Activated naive CD8-positive, alpha-beta T cell treated with anti-CD3 and anti-CD28 coated beads for 36 hours (primary cell): ENCODE data around the gene C1orf159. TPM values are rescaled to one million over a fixed set of nuclear protein-coding genes. Genes with fewer than 3 reads are reported as not detected.
A peak's percentile ranks its signal among the peaks of the same experiment; 100 is the strongest.
"Not testable (repeated sequence)": the region's sequence is repeated elsewhere in the genome, so short reads cannot be mapped to it uniquely, and the experiment has no call there.

Experiments used
- DNase-seq: peaks from one replicate; pipeline ENCODE4 v3.0.0; 2021
- H3K27ac Mint-ChIP-seq: one replicate; pipeline ENCODE4 v1.8.0; 2022; ENCODE audit warnings: mild to moderate bottlenecking, moderate library complexity, mixed read lengths
- H3K27me3 Mint-ChIP-seq: one replicate; pipeline ENCODE4 v1.8.0; 2022; ENCODE audit warnings: mild to moderate bottlenecking, mixed read lengths
- H3K36me3 Mint-ChIP-seq: one replicate; pipeline ENCODE4 v1.8.0; 2021; ENCODE audit warnings: mild to moderate bottlenecking, mixed read lengths
- H3K4me1 Mint-ChIP-seq: one replicate; pipeline ENCODE4 v1.8.0; 2021; ENCODE audit warnings: mixed read lengths
- H3K4me3 Mint-ChIP-seq: one replicate; pipeline ENCODE4 v1.8.0; 2022; ENCODE audit warnings: mild to moderate bottlenecking, moderate library complexity, mixed read lengths
- H3K9me3 Mint-ChIP-seq: one replicate; pipeline ENCODE4 v1.8.0; 2022; ENCODE audit warnings: mixed read lengths
- total RNA-seq, 2 experiments: library from RNA; stranded (reverse); gene quantifications; one replicate each; pipeline ENCODE4 v1.2.3, GENCODE V29; 2021

Gene C1orf159
- total RNA-seq, 2 experiments from 2014 or later, result 18.9 to 19.0 TPM

DNA sequence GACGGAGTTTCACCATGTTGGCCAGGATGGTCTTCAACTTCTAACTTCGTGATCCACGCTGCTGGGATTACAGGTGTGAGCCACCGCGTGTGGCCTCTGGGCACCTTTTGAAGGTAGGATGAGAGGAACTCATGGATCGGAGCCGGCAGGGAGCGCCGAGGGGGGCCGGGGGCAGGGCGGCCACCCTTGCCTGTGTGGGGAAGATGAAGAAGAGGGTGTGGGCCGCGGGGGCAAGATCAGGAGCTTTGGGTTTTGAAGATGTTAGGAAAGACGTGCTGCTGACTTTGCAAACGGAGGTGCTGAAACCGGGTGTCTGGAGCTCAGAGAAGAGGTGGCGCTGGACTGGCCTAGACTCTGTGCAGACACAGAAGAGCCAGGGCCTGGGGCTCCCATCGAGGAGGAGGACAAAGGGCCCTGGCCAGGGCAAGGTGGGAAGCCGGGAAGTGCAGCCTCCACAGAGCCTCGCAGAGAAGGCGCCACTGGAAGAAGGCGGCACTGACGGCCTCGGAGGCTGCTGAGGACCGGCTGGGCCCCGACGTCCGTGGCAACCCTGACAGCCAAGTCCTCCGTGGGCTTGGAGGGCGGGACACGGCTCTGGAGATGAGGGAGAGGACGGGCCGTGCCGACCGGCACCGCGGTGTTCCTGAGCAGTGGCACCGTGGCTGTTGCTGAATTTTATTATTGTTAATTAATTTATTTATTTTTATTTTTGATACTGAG is 55.4 kb downstream of the C1orf159 start:
- peaks cover 38% of the 10 kb centered on the region for H3K4me1 Mint-ChIP-seq
- peaks cover 26% of the 10 kb centered on the region for H3K27me3 Mint-ChIP-seq
- peak overlapping the region; percentile 91 for H3K4me3 Mint-ChIP-seq
- H3K36me3 Mint-ChIP-seq, result peaks cover 22% of the 10 kb centered on the region
- DNase-seq, result no peak
- H3K27ac Mint-ChIP-seq, result peak overlapping the region; percentile 54
- H3K9me3 Mint-ChIP-seq, result no peaks in the 10 kb centered on the region

DNA sequence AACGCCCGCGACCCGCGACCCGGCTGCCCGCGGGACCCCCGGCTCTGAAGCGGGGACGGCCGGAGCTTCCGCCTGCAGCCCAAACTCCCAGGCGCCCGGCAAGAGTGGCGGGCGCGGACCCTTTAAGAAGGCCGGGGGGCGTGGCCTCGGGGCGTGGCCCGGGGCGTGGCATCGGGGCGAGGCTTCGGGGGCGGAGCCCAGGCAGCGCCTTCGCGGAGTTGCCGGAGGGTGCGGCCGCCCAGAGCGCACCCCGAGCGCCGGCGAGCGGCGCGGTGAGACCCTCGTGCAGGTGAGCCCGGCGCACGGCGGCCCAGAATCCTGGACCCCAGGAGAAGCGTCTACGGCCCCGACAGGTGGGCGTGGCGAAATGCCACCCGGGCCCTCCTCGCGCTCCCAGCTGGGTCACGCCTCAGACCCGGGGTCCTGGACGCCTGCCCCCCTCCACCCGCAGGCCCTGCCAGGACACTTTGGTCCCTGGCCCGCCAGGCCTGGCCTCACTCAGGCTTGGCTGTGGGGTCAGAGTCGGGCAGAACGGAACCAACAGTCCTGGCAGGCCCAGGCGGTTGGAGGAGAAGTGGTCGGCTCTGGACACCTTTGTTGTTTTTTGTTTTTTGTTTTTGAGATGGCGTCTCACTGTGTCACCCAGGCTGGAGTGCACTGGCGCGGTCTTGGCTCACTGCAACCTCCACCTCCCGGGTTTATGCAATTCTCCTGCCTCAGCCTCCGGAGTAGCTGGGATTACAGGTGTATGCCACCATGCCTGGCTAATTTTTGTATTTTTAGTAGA is 56.2 kb downstream of the C1orf159 start:
- peaks cover 36% of the 10 kb centered on the region for H3K4me1 Mint-ChIP-seq
- peak overlapping the region; percentile 91 for H3K4me3 Mint-ChIP-seq
- no peaks in the 10 kb centered on the region for H3K9me3 Mint-ChIP-seq
- H3K27ac Mint-ChIP-seq, result peak overlapping the region; percentile 54
- H3K27me3 Mint-ChIP-seq, result peaks cover 26% of the 10 kb centered on the region
- H3K36me3 Mint-ChIP-seq, result peaks cover 22% of the 10 kb centered on the region
- DNase-seq, result peak; percentile 94

DNA sequence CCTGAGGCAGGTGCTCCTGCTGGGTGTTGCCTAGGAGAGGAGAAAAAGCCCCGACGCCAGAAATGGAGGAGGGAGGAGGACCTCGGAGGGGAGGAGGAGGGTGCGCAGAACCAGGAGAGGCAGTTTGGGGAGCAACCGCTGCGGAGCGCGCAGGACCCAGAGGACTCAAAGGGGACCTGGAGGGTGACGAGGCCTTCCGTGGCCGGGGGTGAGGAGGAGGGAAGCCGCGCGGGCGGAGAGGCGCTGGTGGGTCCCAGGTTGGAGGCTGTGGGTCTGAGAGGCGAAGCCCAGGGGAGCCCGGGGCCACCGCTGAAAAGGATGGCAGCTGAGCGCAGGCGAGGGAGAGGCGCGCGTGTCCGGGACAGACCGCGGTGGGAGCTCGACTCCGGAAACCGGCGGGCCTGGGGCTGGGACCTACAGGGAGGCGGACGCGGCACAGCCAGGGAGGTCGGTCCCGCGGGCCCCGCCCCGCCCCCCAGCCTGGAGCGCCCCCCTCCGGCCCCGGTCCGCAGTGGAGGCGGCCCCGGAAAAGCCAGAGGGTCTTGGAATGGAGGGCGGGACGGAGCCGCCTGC is 56.9 kb downstream of the C1orf159 start:
- H3K27me3 Mint-ChIP-seq, result peaks cover 26% of the 10 kb centered on the region
- no peaks in the 10 kb centered on the region for H3K9me3 Mint-ChIP-seq
- DNase-seq, result no peak
- peaks cover 34% of the 10 kb centered on the region for H3K4me1 Mint-ChIP-seq
- H3K4me3 Mint-ChIP-seq, result peak overlapping the region; percentile 77
- peaks cover 22% of the 10 kb centered on the region for H3K36me3 Mint-ChIP-seq
- peak overlapping the region; percentile 36 for H3K27ac Mint-ChIP-seq

DNA sequence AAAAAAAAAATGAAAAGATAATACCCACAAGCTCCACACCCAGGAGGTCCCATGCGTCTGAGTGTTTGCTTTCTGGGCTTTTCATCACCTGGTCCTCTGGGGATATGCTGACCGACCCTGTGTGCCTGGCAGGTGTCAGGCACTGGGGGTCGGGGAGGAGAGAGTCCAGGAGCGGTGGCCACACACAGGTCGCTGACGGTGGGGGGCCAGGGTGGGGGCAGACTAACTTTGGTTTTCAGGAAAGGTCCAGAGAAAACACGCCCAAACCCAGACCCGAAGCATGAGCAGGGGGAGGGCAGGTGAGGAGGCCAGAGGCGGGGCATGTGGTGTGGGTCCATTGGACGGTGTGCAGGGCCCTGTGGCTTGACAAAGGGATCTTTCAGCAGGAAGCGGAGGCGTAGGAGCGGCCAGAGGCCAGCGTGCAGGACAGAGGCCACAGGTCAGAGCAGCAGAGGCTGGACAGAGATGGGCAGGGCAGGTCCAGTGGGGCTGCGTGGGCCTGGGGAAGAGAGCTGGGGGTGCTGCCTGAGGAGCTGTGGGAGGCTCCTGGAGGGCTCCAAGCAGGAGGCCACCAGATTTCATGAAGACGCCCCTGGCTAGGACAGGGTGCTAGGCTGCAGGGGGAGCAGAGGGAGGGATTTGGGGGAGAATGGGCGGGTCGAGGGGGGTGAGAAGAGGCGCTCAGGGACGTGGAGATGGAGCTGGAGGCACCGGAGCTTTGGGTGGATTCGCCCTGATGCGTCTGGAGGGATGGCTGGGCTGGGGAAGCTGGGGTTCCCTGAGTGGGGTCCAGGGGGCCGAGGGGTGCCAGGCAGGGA is 57.6 kb downstream of the C1orf159 start:
- no peak for DNase-seq
- no peaks in the 10 kb centered on the region for H3K9me3 Mint-ChIP-seq
- peaks cover 19% of the 10 kb centered on the region for H3K36me3 Mint-ChIP-seq
- peak overlapping the region; percentile 77 for H3K4me3 Mint-ChIP-seq
- H3K4me1 Mint-ChIP-seq, result peaks cover 32% of the 10 kb centered on the region
- peaks cover 26% of the 10 kb centered on the region for H3K27me3 Mint-ChIP-seq
- peak overlapping the region; percentile 36 for H3K27ac Mint-ChIP-seq

DNA sequence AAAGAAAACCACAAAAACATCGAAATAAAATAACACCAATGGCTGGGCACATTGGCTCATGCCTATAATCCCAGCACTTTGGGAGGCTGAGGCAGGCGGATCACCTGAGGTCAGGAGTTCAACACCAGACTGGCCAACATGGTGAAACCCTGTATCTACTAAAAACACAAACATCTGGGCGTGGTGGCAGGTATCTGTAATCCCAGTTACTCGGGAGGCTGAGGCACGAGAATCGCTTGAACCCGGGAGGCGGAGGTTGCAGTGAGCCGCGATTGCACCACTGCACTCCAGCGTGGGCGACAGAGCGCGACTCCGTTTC is 58.2 kb downstream of the C1orf159 start:
- peaks cover 28% of the 10 kb centered on the region for H3K4me1 Mint-ChIP-seq
- not testable (repeated sequence) for H3K4me3 Mint-ChIP-seq, H3K9me3 Mint-ChIP-seq, H3K27ac Mint-ChIP-seq, DNase-seq
- peaks cover 17% of the 10 kb centered on the region for H3K36me3 Mint-ChIP-seq
- peaks cover 26% of the 10 kb centered on the region for H3K27me3 Mint-ChIP-seq

DNA sequence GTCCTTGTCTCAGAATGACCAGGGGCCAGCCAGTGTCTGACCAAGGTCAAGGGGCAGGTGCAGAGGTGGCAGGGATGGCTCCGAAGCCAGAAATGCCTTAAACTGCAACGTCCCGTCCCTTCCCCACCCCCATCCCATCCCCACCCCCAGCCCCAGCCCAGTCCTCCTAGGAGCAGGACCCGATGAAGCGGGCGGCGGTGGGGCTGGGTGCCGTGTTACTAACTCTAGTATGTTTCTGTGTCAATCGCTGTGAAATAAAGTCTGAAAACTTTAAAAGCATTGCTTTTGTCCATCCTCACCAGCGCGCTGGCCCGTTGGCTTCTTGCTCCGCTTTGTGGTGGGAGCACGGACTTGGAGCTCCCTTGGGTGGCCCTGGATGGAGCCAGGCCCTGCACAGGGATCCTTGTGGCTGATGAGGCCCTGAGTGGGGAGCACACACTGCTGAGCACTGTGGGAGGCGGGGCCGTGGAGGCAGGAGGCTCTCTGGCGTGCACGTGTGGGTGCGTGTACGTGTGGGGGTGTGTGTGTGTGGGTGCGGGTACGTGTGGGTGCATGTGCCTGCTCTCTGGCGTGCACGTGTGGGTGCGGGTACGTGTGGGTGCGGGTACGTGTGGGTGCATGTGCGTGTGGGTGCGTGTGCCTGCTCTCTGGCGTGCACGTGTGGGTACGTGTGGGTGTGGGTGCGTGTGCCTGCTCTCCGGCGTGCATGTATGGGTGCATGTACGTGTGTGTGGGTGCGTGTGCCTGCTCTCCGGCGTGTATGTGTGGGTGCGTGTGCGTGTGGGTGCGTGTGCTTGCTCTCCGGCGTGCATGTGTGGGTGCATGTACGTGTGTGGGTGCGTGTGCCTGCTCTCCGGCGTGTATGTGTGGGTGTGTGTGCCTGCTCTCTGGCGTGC is 59.8 kb downstream of the C1orf159 start:
- DNase-seq, result no peak
- H3K9me3 Mint-ChIP-seq, result no peaks in the 10 kb centered on the region
- H3K4me1 Mint-ChIP-seq, result peaks cover 21% of the 10 kb centered on the region
- peaks cover 15% of the 10 kb centered on the region for H3K36me3 Mint-ChIP-seq
- H3K27me3 Mint-ChIP-seq, result peaks cover 26% of the 10 kb centered on the region
- H3K4me3 Mint-ChIP-seq, result no peak overlapping the region
- peak overlapping the region; percentile 20 for H3K27ac Mint-ChIP-seq

DNA sequence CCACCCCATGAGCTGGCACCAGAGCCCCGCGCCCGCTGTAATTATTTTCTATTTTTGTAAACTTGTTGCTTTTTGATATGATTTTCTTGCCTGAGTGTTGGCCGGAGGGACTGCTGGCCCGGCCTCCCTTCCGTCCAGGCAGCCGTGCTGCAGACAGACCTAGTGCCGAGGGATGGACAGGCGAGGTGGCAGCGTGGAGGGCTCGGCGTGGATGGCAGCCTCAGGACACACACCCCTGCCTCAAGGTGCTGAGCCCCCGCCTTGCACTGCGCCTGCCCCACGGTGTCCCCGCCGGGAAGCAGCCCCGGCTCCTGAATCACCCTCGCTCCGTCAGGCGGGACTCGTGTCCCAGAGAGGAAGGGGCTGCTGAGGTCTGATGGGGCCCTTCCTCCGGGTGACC is 60.9 kb downstream of the C1orf159 start:
- H3K27ac Mint-ChIP-seq, result no peak overlapping the region
- H3K9me3 Mint-ChIP-seq, result no peaks in the 10 kb centered on the region
- DNase-seq, result no peak
- H3K4me3 Mint-ChIP-seq, result no peak overlapping the region
- H3K27me3 Mint-ChIP-seq, result peaks cover 19% of the 10 kb centered on the region
- H3K4me1 Mint-ChIP-seq, result peaks cover 12% of the 10 kb centered on the region
- peaks cover 5% of the 10 kb centered on the region for H3K36me3 Mint-ChIP-seq

DNA sequence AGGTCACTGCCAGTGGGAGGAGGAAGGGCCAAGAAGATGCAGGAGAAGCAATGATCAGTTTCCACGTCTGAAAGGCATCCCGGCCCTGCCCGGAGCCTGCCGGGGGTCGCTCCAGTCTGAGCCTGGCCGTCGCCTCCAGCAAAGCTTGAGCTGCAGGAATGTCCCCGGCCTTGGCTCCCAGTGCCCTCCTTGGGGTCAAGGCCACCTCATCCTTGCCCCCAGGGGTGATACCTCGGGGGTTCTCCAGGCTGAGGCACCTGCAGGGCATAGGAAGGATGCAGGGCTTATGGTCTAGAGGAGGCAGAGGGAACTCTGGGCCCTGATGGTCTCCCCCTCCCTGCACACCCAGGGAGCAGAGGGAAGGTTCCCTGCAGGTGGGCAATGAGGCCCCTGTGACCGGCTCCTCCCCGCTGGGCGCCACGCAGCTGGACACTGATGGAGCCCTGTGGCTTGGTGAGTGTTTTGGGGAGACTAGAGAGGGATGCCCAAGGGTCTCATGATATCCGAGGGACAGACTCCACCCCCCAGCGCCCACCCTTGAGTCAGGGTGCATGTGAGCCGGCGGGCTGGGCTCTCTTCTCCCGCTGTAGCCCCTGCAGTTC is 61.7 kb downstream of the C1orf159 start:
- no peak overlapping the region for H3K4me3 Mint-ChIP-seq
- peaks cover 10% of the 10 kb centered on the region for H3K4me1 Mint-ChIP-seq
- H3K9me3 Mint-ChIP-seq, result no peaks in the 10 kb centered on the region
- peaks cover 4% of the 10 kb centered on the region for H3K36me3 Mint-ChIP-seq
- H3K27ac Mint-ChIP-seq, result no peak overlapping the region
- H3K27me3 Mint-ChIP-seq, result peaks cover 18% of the 10 kb centered on the region
- no peak for DNase-seq

DNA sequence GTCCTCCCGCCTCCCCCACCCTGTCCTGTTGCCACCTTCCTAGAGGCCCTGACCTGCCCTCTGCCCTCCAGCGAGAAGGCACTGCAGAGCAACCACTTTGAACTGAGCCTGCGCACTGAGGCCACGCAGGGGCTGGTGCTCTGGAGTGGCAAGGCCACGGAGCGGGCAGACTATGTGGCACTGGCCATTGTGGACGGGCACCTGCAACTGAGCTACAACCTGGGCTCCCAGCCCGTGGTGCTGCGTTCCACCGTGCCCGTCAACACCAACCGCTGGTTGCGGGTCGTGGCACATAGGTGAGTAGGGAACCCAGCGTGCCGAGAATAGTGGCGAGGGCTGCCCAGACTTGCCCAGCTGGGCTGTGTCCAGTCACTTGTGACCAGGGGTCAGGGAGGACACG is 62.2 kb downstream of the C1orf159 start:
- Mint-ChIP-seq H3K27ac (no peak overlapping the region), H3K27me3 (peaks cover 14% of the 10 kb centered on the region), H3K9me3 (no peaks in the 10 kb centered on the region), H3K36me3 (peaks cover 4% of the 10 kb centered on the region), H3K4me3 (no peak overlapping the region), H3K4me1 (peaks cover 7% of the 10 kb centered on the region)
- no peak for DNase-seq

DNA sequence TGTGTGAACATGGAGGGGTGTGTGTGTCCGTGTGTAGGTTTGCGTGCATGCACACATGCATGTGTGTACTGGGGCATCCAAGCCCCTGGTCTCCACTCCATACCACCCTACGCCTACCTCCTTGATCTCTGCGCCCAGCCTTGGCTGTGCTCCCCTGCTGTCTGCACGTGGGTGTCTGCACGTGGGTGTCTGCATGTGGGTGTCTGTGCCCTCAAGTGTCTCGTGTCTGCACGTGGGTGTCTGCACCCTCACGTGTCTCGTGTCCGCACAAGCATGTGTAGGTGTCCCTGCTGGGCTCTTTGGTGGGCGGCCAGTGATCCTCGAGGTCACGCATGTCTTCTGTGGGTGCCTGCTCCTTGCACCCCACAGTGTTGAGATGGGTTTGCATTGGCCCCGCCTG is 62.9 kb downstream of the C1orf159 start:
- Mint-ChIP-seq H3K36me3 (peaks cover 4% of the 10 kb centered on the region), H3K27me3 (peaks cover 8% of the 10 kb centered on the region)
- no peak for DNase-seq

DNA sequence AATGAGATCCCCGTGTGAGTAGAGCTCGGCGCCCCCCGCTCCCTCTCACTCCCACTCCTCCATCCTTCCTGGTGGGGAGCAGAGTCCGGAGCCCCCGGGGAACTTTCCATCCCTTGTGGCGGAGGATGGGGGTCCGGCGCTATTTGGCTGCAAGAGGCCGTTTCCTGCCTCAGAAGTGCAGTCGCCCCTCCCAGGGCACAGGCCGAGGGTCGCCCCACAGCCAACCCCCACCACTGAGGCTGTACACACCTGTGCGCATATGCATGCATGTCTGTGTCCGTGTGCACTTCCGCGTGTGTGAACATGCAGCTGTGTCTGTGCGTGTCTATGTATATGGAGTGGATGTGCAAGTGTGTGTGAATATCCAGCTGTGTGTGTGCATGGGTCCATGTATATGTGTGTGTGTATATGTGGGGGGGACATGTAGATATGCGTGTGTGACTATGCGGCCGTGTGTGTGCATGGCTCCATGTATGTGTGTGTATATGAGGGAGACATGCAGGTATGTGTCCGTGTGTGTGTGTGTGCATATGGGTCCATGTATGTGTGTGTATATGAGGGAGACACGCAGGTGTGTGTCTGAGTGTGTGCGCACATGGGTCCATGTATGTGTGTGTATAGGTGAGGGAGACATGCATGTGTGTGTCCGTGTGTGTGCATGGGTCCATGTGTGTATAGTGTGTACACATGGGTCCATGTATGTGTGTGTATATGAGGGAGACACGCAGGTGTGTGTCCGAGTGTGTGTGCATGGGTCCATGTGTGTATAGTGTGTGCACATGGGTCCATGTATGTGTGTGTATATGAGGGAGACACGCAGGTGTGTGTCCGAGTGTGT is 63.7 kb downstream of the C1orf159 start:
- peaks cover 4% of the 10 kb centered on the region for H3K36me3 Mint-ChIP-seq
- H3K4me3 Mint-ChIP-seq, result no peak overlapping the region
- H3K9me3 Mint-ChIP-seq, result no peaks in the 10 kb centered on the region
- no peak overlapping the region for H3K27ac Mint-ChIP-seq
- H3K4me1 Mint-ChIP-seq, result peaks cover 2% of the 10 kb centered on the region
- no peaks in the 10 kb centered on the region for H3K27me3 Mint-ChIP-seq
- no peak for DNase-seq

More for the DNA sequence above, 62.9 kb downstream of the C1orf159 start:
- H3K27ac Mint-ChIP-seq, result no peak overlapping the region
- no peaks in the 10 kb centered on the region for H3K9me3 Mint-ChIP-seq
- no peak overlapping the region for H3K4me3 Mint-ChIP-seq
- peaks cover 2% of the 10 kb centered on the region for H3K4me1 Mint-ChIP-seq

DNA sequence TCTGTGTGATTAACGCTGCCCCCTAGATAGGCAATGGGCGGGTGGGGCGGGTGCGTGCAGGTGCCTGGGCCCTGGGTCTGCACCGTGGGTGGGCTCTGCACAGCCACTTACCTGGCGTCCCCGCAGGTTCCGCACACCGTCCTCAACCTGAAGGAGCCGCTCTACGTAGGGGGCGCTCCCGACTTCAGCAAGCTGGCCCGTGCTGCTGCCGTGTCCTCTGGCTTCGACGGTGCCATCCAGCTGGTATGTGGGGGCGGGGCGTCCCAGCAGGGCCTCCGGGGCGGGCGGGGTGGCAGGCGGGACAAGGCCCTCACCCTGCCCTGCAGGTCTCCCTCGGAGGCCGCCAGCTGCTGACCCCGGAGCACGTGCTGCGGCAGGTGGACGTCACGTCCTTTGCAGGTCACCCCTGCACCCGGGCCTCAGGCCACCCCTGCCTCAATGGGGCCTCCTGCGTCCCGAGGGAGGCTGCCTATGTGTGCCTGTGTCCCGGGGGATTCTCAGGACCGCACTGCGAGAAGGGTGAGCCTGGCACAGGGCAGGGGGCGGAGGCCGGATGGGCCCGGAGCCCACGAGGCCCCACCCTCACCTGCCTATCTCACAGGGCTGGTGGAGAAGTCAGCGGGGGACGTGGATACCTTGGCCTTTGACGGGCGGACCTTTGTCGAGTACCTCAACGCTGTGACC is 64.6 kb downstream of the C1orf159 start:
- no peaks in the 10 kb centered on the region for H3K27me3 Mint-ChIP-seq
- H3K27ac Mint-ChIP-seq, result no peak overlapping the region
- no peaks in the 10 kb centered on the region for H3K9me3 Mint-ChIP-seq
- peaks cover 2% of the 10 kb centered on the region for H3K4me1 Mint-ChIP-seq
- no peak overlapping the region for H3K4me3 Mint-ChIP-seq
- peaks cover 4% of the 10 kb centered on the region for H3K36me3 Mint-ChIP-seq
- no peak for DNase-seq
